Measurements from ENCODE around the gene SBF1.

- TF ChIP-seq EZH2phosphoT487 (IDR thresholded peaks at IDR 0.05; ENCODE audit: insufficient read depth, low read depth) = no peak
- no peak for TF ChIP-seq EZH2 (IDR thresholded peaks at IDR 0.05; ENCODE audit: insufficient read depth, poor library complexity, severe bottlenecking)
Observed at GRCh38 chr22:50523806-50524675, 49.2 kb upstream of the SBF1 start.

Measured in GM23248 (cell line).